ENCODE results near the gene H3-3A.
"Not testable (repeated sequence)": the region's sequence is repeated elsewhere in the genome, so short reads cannot be mapped to it uniquely, and the experiment has no call there.

GRCh38 chr1:226092048-226092820 is 29.7 kb downstream of the H3-3A start:
- not testable (repeated sequence) for TF ChIP-seq POLR2A (IDR thresholded peaks at IDR 0.05); CTCF (IDR thresholded peaks at IDR 0.05 in 8 of 11, conservative IDR thresholded peaks at IDR 0.05 in 3 of 11); POLR2AphosphoS5 (IDR thresholded peaks at IDR 0.05)

Measured in spleen (tissue), 7 donors.